ENCODE measurements around the gene ARSJ.

The ARSJ gene

DNA sequence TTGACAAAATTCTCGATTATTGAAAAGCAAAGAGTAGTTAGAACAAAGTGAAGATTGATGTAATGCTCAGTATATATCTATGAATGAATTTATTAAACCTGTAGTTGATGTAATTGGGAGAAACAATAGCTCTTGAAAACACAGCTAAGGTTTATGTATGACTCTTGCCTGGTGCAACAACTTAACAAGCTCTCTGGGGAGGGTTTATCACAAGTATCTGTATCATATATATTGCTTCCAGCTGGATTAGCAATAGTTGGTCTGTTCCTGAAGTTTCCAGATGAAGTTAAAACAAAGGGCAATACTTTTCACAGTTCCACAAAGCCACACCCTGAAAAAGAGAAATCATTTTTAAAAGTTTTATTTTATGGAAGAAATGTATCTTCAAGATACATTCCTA lies 91.4 kb downstream of the ARSJ start:
- DNase-seq = no peak

DNA sequence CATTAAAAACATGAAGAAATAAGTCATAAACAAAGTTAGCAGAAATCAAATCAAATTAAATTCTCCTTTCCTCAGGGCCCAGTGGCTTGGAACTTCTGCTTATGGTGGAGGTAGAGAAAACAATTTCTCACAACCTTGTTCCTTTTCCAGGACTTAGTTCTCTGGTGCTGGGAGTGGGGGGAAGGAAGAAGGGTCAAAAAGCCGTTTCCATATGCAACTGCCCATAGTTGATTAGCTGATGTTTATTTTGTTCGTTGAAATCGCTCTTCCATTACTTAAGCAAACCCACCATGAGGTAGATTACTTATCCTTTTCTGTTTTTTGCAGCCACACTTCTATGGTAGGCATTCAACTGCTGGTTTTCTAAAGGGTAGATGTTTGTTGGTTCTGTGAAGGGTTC lies 94.2 kb downstream of the ARSJ start:
- DNase-seq = no peak

DNA sequence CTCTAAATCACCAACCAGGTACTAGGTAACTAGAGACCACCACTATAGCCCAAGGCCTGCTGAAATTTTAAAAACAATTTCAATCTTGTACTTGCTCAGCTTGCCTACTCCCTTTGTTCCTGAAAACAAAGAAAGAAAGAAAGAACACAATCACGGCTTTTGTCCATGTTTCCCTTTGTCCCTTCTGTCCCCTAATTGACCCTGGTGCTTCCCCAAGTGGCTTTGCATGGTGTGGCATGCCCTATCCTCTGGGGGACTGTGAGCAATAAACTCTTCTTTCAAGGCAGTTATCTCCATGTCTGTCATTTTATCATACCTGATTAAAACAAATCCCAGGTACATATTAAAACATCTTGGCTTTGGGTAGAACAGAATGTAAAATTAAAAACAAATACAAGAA lies 94.8 kb downstream of the ARSJ start:
- no peak for DNase-seq

DNA sequence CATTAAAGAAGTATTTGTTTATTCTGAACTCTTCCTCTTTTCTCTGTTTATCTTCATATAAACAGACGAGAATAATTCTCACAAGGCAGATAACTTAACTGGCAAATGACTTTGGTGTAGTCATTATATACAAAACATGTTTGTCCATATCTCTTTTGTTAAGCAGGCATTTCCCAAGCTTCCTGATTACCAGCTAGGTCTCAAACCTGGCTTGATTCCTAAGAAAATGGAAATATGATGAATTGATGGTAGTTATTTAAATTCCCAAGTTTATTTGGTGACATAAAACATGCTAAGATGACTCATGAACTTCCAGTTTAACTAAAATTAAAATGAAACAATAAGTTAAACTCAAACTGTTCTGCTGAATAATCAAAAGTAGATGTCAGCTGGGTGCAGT lies 96.8 kb downstream of the ARSJ start:
- DNase-seq = no peak

DNA sequence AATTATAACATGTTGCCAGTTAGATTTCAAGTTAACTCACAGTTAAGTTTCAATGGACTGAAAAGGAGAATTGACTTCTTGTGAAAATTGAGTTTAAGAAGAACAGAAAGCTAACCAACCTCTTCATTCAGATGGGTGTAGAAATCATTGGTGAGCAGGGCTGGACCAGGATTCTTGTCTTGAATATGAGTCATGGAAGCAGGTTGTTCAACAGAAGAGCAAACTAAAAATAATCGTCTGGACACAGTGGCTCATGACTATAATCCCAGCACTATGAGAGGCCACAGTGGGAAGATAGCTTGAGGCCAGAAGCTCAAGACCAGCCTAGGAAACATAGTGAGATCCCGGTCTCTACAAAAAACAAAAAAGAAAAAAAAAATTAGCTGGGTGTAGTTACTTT lies 98.2 kb downstream of the ARSJ start:
- no peak for DNase-seq

DNA sequence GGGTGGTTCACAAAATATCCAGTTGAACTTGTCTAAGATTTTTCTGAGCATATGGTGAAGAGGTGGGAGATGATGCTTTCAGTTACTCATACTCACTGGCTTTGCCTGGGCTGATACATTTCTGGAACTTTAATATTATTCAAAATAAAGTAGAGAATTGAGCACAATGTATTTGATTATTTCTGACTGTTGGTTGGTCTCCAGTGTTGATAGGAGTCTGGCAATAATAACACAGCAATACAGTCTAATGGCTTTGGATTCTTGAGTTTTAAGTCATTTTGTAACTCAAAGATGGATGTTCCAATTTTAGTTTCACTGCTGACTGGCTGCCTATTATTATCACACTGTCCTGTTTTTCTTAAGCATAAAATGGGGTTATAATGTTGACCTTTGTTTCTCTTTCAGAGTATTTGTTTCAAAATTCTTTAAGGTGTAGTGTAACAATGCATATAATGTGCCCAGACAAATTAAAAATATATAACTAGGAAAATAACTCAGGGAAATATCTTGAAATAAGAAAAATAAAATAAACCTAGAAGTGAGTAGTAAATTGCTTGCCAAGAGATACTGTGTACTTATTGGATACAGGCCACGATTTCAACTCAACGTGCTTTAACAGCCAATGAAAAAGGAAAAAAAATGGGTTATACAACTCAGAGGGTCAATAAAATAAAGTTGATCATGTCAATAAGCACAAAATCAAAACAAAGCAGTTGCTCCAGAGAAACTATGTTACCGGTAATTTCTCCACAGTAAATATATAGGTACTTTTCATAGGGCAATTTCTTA lies 99.0 kb downstream of the ARSJ start:
- DNase-seq = no peak

DNA sequence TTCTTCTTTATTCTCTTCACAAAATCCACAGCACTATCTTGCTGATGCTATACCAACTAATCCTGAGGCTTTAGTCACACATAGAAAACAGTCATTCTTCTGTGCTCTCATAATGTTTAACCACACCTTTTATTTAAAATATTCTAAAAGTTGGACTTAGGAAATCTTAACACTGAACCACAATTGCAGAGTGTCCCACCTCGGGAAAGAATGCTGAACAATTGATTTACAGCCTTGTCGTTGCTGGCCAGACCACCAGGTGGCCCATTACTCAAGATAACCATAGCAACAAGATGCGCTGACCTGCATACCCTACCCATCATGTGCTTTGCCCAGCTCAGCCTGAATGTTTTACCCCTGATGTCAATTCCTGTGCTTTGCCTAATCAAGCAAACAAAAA lies 100.8 kb downstream of the ARSJ start:
- DNase-seq = no peak

GRCh38 chr4:113874480-113874879 lies 105.0 kb downstream of the ARSJ start:
- DNase-seq = no peak

- DNase-seq = no peak
Observed at GRCh38 chr4:113873508-113873907, 105.9 kb downstream of the ARSJ start.

DNA sequence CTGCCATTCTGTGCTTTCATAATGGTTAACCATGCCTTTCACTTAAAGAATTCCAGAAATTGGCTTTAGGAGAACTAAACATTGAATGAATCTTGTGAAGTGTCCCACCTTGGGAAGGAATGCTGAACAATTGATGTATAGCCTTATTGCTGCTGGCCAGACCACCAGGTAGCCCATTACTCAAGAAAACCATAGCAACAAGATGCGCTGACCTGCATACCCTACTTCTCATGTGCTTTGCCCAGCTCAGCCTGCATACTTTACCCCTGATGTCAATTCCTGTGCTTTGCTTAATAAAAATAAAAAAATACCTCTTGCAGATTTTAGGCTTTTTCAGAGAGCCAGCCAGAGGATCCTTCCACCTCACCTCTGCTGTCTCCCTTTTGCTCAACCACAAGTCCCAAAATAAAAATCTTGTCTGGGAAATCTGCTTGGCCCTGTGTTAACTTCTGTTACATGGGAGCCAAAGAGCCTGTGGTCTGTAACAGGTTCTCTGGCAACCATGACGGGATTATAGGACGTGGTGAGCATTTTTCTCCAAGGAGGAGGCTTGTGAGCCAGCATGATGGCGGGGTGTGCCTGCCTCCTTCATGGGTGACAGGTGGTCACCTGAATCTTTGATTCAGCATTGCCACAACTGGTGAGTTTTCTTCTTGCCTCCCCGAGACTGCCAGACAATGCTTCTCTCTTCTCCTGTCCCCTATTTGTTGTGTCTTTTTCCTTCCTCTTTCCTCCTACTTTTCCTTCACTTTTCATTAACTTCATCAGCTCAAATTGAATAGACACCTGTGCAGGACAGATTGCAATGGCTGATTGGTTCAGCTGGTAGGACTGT lies 106.8 kb downstream of the ARSJ start:
- no peak for DNase-seq

GRCh38 chr4:113871080-113871479 lies 108.4 kb downstream of the ARSJ start:
- DNase-seq = no peak

- no peak for DNase-seq
Observed at GRCh38 chr4:113869743-113870375, 109.6 kb downstream of the ARSJ start.

- no peak for DNase-seq
Observed at GRCh38 chr4:113866611-113867010, 112.8 kb downstream of the ARSJ start.

GRCh38 chr4:113858924-113859323 lies 120.5 kb downstream of the ARSJ start:
- DNase-seq = no peak

- no peak for DNase-seq
Observed at GRCh38 chr4:113851816-113852215, 127.6 kb downstream of the ARSJ start.
